ENCODE results near the gene CDK16.

CDK16 gene

GRCh38 chrX:47224266-47224895 lies 5.9 kb downstream of the CDK16 start:
- H3K4me1 ChIP-seq (ENCODE audit: low read depth, poor library complexity, severe bottlenecking) = peaks cover 7% of the 10 kb centered on the region
- H3K27me3 ChIP-seq (ENCODE audit: insufficient read depth, low read depth) = no peaks in the 10 kb centered on the region
- H3K36me3 ChIP-seq (ENCODE audit: insufficient read depth) = no peaks in the 10 kb centered on the region
- no peak for TF ChIP-seq CTCF (conservative IDR thresholded peaks at IDR 0.05; ENCODE audit: low read depth, low read length)
- no peak overlapping the region for H3K4me2 ChIP-seq
- no peak overlapping the region for H3K9ac ChIP-seq
- peaks cover 23% of the 10 kb centered on the region for H3K79me2 ChIP-seq (ENCODE audit: insufficient read depth, low read depth)
- no peak overlapping the region for H3K27ac ChIP-seq
- no peak overlapping the region for H2AFZ ChIP-seq (ENCODE audit: low read depth)
- H4K20me1 ChIP-seq (ENCODE audit: insufficient read depth) = no peaks in the 10 kb centered on the region
- H3K4me3 ChIP-seq (IDR thresholded peaks at IDR 0.05; ENCODE audit: insufficient read depth, low read depth, low read length) = no peak overlapping the region

DNA sequence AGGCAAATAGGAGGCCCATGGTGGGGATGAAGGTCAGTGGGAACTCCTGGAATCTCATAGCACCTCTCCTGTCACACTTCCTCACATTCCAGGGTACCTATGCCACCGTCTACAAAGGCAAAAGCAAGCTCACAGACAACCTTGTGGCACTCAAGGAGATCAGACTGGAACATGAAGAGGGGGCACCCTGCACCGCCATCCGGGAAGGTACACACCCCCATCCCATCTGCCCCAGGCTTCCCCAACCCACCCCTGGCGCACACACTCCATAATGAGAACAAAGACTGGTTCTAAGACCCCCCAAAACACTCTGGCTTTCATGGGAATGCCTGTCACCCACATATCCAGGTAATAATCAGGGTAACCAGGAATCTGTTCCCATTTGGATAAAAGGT lies 6.4 kb downstream of the CDK16 start:
- no peak overlapping the region for H2AFZ ChIP-seq (ENCODE audit: low read depth)
- H3K27me3 ChIP-seq (ENCODE audit: insufficient read depth, low read depth) = no peaks in the 10 kb centered on the region
- no peak for TF ChIP-seq CTCF (conservative IDR thresholded peaks at IDR 0.05; ENCODE audit: low read depth, low read length)
- H4K20me1 ChIP-seq (ENCODE audit: insufficient read depth) = no peaks in the 10 kb centered on the region
- peaks cover 18% of the 10 kb centered on the region for H3K79me2 ChIP-seq (ENCODE audit: insufficient read depth, low read depth)
- H3K4me1 ChIP-seq (ENCODE audit: low read depth, poor library complexity, severe bottlenecking) = peaks cover 7% of the 10 kb centered on the region
- H3K4me3 ChIP-seq (IDR thresholded peaks at IDR 0.05; ENCODE audit: insufficient read depth, low read depth, low read length) = no peak overlapping the region
- H3K9ac ChIP-seq = no peak overlapping the region
- no peaks in the 10 kb centered on the region for H3K36me3 ChIP-seq (ENCODE audit: insufficient read depth)
- no peak overlapping the region for H3K27ac ChIP-seq
- no peak overlapping the region for H3K4me2 ChIP-seq

GRCh38 chrX:47226071-47226470 lies 7.6 kb downstream of the CDK16 start:
- Histone ChIP-seq H3K4me1 (ENCODE audit: low read depth, poor library complexity, severe bottlenecking) (no peaks in the 10 kb centered on the region), H3K36me3 (ENCODE audit: insufficient read depth) (no peaks in the 10 kb centered on the region), H3K4me3 (IDR thresholded peaks at IDR 0.05; ENCODE audit: insufficient read depth, low read depth, low read length) (no peak overlapping the region), H3K27me3 (ENCODE audit: insufficient read depth, low read depth) (no peaks in the 10 kb centered on the region), H3K9ac (no peak overlapping the region), H4K20me1 (ENCODE audit: insufficient read depth) (no peaks in the 10 kb centered on the region), H2AFZ (ENCODE audit: low read depth) (no peak overlapping the region), H3K4me2 (no peak overlapping the region), H3K79me2 (ENCODE audit: insufficient read depth, low read depth) (peaks cover 6% of the 10 kb centered on the region), H3K27ac (no peak overlapping the region)
- TF ChIP-seq CTCF (conservative IDR thresholded peaks at IDR 0.05; ENCODE audit: low read depth, low read length) = no peak

- Histone ChIP-seq H3K4me3 (IDR thresholded peaks at IDR 0.05; ENCODE audit: insufficient read depth, low read depth, low read length) (no peak overlapping the region), H3K36me3 (ENCODE audit: insufficient read depth) (no peaks in the 10 kb centered on the region), H3K79me2 (ENCODE audit: insufficient read depth, low read depth) (no peaks in the 10 kb centered on the region), H2AFZ (ENCODE audit: low read depth) (no peak overlapping the region), H3K4me2 (no peak overlapping the region), H4K20me1 (ENCODE audit: insufficient read depth) (no peaks in the 10 kb centered on the region), H3K9ac (no peak overlapping the region), H3K27me3 (ENCODE audit: insufficient read depth, low read depth) (no peaks in the 10 kb centered on the region), H3K27ac (no peak overlapping the region), H3K4me1 (ENCODE audit: low read depth, poor library complexity, severe bottlenecking) (peaks cover 2% of the 10 kb centered on the region)
- no peak for TF ChIP-seq CTCF (conservative IDR thresholded peaks at IDR 0.05; ENCODE audit: low read depth, low read length)
Observed at GRCh38 chrX:47226531-47227333, 8.3 kb downstream of the CDK16 start.
